DND-41 (cell line): ENCODE results near the gene MTERF2.

Source experiments
- EZH2 ChIP-seq: IDR thresholded peaks from 3 replicates; pipeline ENCODE4 v1.6.1; 2012; ENCODE audit warnings: borderline replicate concordance, low read depth, mild to moderate bottlenecking, moderate library complexity, low read length, inconsistent platforms; ENCODE audit not compliant: severe bottlenecking
- TF ChIP-seq, protein P1 (sequence below): IDR thresholded peaks from 2 replicates; pipeline ENCODE4 v1.5.1; 2012; ENCODE audit warnings: borderline replicate concordance, low read length, moderate library complexity, mild to moderate bottlenecking; ENCODE audit not compliant: poor library complexity, severe bottlenecking; ENCODE audit errors: extremely low read depth

DNA sequence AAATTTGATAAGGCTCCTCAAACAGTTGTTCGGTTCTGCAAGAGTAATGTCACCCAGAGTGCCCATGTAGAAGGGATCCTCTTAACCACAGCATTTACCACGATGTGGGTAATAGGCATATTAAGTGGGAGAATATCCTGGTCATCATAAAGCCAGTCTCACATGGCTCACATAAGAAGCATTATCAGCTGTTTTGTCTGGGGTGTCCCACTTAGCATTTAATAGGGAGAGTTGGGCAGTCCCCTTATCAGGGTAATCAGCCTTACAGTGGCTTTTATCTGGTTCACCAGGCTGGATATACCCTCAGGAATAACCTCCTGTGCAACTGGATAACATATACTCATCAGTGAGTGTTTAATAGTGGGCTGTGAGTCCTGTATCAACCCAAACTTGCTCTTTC is 44.2 kb downstream of the MTERF2 start:
- TF ChIP-seq, protein P1, sequence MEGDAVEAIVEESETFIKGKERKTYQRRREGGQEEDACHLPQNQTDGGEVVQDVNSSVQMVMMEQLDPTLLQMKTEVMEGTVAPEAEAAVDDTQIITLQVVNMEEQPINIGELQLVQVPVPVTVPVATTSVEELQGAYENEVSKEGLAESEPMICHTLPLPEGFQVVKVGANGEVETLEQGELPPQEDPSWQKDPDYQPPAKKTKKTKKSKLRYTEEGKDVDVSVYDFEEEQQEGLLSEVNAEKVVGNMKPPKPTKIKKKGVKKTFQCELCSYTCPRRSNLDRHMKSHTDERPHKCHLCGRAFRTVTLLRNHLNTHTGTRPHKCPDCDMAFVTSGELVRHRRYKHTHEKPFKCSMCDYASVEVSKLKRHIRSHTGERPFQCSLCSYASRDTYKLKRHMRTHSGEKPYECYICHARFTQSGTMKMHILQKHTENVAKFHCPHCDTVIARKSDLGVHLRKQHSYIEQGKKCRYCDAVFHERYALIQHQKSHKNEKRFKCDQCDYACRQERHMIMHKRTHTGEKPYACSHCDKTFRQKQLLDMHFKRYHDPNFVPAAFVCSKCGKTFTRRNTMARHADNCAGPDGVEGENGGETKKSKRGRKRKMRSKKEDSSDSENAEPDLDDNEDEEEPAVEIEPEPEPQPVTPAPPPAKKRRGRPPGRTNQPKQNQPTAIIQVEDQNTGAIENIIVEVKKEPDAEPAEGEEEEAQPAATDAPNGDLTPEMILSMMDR, result no peak
- TF ChIP-seq EZH2, result no peak
